DOHH2 (cell line): ENCODE results near the gene DDX41.

Experiments used
- CTCF ChIP-seq: fragments of 200-600 bp; sonication (generic); IDR thresholded peaks from one replicate; pipeline ENCODE4 v1.5.1; 2014; ENCODE audit warnings: antibody characterized with exemption, mild to moderate bottlenecking, low read depth, low read length; ENCODE audit not compliant: poor library complexity, severe bottlenecking
- EZH2phosphoT487 ChIP-seq: fragments of 200-600 bp; sonication (generic); IDR thresholded peaks from 2 replicates; pipeline ENCODE4 v1.6.1; 2017; ENCODE audit warnings: borderline replicate concordance, mild to moderate bottlenecking, antibody characterized with exemption, low read length, moderate library complexity, mixed read lengths

GRCh38 chr5:177493795-177494345 is 22.9 kb downstream of the DDX41 start:
- TF ChIP-seq CTCF = no peak
- no peak for TF ChIP-seq EZH2phosphoT487
